ENCODE data around the gene LRP1-AS.

Gene LRP1-AS

GRCh38 chr12:57164454-57164853 is 17.0 kb upstream of the LRP1-AS start:
- no peak overlapping the region for H3K4me3 ChIP-seq (ENCODE audit: low read depth, low read length)
- DNase-seq (ENCODE audit: low read depth), result no peak
- no peak for TF ChIP-seq POLR2A (IDR thresholded peaks at IDR 0.05; ENCODE audit: extremely low read depth, insufficient read length)

- H3K4me3 ChIP-seq (ENCODE audit: low read depth, low read length), result no peak overlapping the region
- TF ChIP-seq CTCF (IDR thresholded peaks at IDR 0.05; ENCODE audit: low read depth, low read length), result no peak
- TF ChIP-seq MAX (IDR thresholded peaks at IDR 0.05; ENCODE audit: low read depth, low read length), result no peak
- no peak for TF ChIP-seq MYC (IDR thresholded peaks at IDR 0.05; ENCODE audit: low read depth, low read length)
- DNase-seq (ENCODE audit: low read depth), result no peak
Measured at GRCh38 chr12:57162553-57163125, 15.2 kb upstream of the LRP1-AS start.

GRCh38 chr12:57161491-57161890 is 14.1 kb upstream of the LRP1-AS start:
- no peak for TF ChIP-seq MYC (IDR thresholded peaks at IDR 0.05; ENCODE audit: low read depth, low read length)
- TF ChIP-seq MAX (IDR thresholded peaks at IDR 0.05; ENCODE audit: low read depth, low read length), result no peak
- no peak for TF ChIP-seq CTCF (IDR thresholded peaks at IDR 0.05; ENCODE audit: low read depth, low read length)
- no peak for TF ChIP-seq POLR2A (IDR thresholded peaks at IDR 0.05; ENCODE audit: extremely low read depth, insufficient read length)
- no peak overlapping the region for H3K4me3 ChIP-seq (ENCODE audit: low read depth, low read length)
- DNase-seq (ENCODE audit: low read depth), result no peak

- DNase-seq (ENCODE audit: low read depth), result no peak
- no peak overlapping the region for H3K4me3 ChIP-seq (ENCODE audit: low read depth, low read length)
- TF ChIP-seq POLR2A (IDR thresholded peaks at IDR 0.05; ENCODE audit: extremely low read depth, insufficient read length) (no peak), MAX (IDR thresholded peaks at IDR 0.05; ENCODE audit: low read depth, low read length) (no peak), MYC (IDR thresholded peaks at IDR 0.05; ENCODE audit: low read depth, low read length) (no peak), CTCF (IDR thresholded peaks at IDR 0.05; ENCODE audit: low read depth, low read length) (no peak)
Measured at GRCh38 chr12:57160741-57161140, 13.3 kb upstream of the LRP1-AS start.

- no peak overlapping the region for H3K4me3 ChIP-seq (ENCODE audit: low read depth, low read length)
- TF ChIP-seq MAX (IDR thresholded peaks at IDR 0.05; ENCODE audit: low read depth, low read length) (no peak), POLR2A (IDR thresholded peaks at IDR 0.05; ENCODE audit: extremely low read depth, insufficient read length) (no peak), CTCF (IDR thresholded peaks at IDR 0.05; ENCODE audit: low read depth, low read length) (no peak), MYC (IDR thresholded peaks at IDR 0.05; ENCODE audit: low read depth, low read length) (no peak)
- no peak for DNase-seq (ENCODE audit: low read depth)
Measured at GRCh38 chr12:57160040-57160439, 12.6 kb upstream of the LRP1-AS start.

GRCh38 chr12:57159311-57159710 is 11.9 kb upstream of the LRP1-AS start:
- no peak for DNase-seq (ENCODE audit: low read depth)
- no peak for TF ChIP-seq MYC (IDR thresholded peaks at IDR 0.05; ENCODE audit: low read depth, low read length)
- no peak for TF ChIP-seq MAX (IDR thresholded peaks at IDR 0.05; ENCODE audit: low read depth, low read length)
- TF ChIP-seq CTCF (IDR thresholded peaks at IDR 0.05; ENCODE audit: low read depth, low read length), result no peak
- no peak for TF ChIP-seq POLR2A (IDR thresholded peaks at IDR 0.05; ENCODE audit: extremely low read depth, insufficient read length)
- H3K4me3 ChIP-seq (ENCODE audit: low read depth, low read length), result no peak overlapping the region
